Effector CD8-positive, alpha-beta T cell (primary cell): ENCODE results near the gene PAK5.

Experiments
- DNase-seq: peaks from one replicate; lab custom pipeline; 2025; lab: John Stamatoyannopoulos, UW

PAK5 gene

GRCh38 chr20:9518576-9519175 is 320.2 kb downstream of the PAK5 start:
- no peak for DNase-seq

GRCh38 chr20:9517297-9518162 is 321.3 kb downstream of the PAK5 start:
- DNase-seq, result no peak

- no peak for DNase-seq
Measured at GRCh38 chr20:9516234-9516871, 322.5 kb downstream of the PAK5 start.

- no peak for DNase-seq
Measured at GRCh38 chr20:9515741-9516233, 323.1 kb downstream of the PAK5 start.

- DNase-seq, result no peak
Measured at GRCh38 chr20:9515214-9515585, 323.7 kb downstream of the PAK5 start.

- DNase-seq, result no peak
Measured at GRCh38 chr20:9514461-9515213, 324.2 kb downstream of the PAK5 start, which contains the start of gene LAMP5. LAMP5 (plus strand) TSS chr20:9514590; CDS start chr20:9514853, 263 bp downstream.

- no peak for DNase-seq
Measured at GRCh38 chr20:9514072-9514460, 324.8 kb downstream of the PAK5 start.

- DNase-seq, result no peak
Measured at GRCh38 chr20:9510911-9511310, 328.0 kb downstream of the PAK5 start.

GRCh38 chr20:9509246-9509645 is 329.6 kb downstream of the PAK5 start:
- DNase-seq, result no peak

- DNase-seq, result no peak
Measured at GRCh38 chr20:9508696-9509178, 330.1 kb downstream of the PAK5 start.

GRCh38 chr20:9508240-9508661 is 330.6 kb downstream of the PAK5 start:
- no peak for DNase-seq

- no peak for DNase-seq
Measured at GRCh38 chr20:9507544-9508239, 331.2 kb downstream of the PAK5 start.

GRCh38 chr20:9506964-9507369 is 331.9 kb downstream of the PAK5 start:
- no peak for DNase-seq

- DNase-seq, result no peak
Measured at GRCh38 chr20:9506280-9506821, 332.5 kb downstream of the PAK5 start.

GRCh38 chr20:9503526-9504245 is 335.2 kb downstream of the PAK5 start:
- DNase-seq, result no peak

GRCh38 chr20:9501473-9501872 is 337.4 kb downstream of the PAK5 start:
- DNase-seq, result no peak

GRCh38 chr20:9500121-9500520 is 338.8 kb downstream of the PAK5 start:
- no peak for DNase-seq

GRCh38 chr20:9499126-9499899 is 339.6 kb downstream of the PAK5 start:
- no peak for DNase-seq

GRCh38 chr20:9498322-9498721 is 340.6 kb downstream of the PAK5 start:
- DNase-seq, result no peak
